HCT116 (cell line): ENCODE data around the gene ZNF592. TPM values are rescaled to one million over a fixed set of nuclear protein-coding genes. Genes with fewer than 3 reads are reported as not detected.

Experiments
- ATAC-seq: fragments of 200-7000 bp; cut with Tn5 transposase; 2 replicates; pipeline ENCODE4 v1.9.1; 2020; ENCODE audit warnings: mild to moderate bottlenecking, moderate library complexity
- BruUV-seq: library from RNA; stranded (reverse); fragments of 400-500 nt; replicated peaks from 2 replicates; lab custom pipeline; 2021; lab: Mats Ljungman, UMichigan
- CTCF ChIA-PET: fragments of 300-600 bp; sonication (Branson Sonifier 250); formaldehyde crosslinking; loops from one replicate; lab custom pipeline; 2021; ENCODE audit warnings: antibody characterized with exemption; lab: Charles Lee
- POLR2A ChIA-PET: fragments of 300-600, 350-600 bp; sonication (Branson Sonifier 250); formaldehyde crosslinking; loops from one replicate; lab custom pipeline; 2021; ENCODE audit warnings: antibody characterized with exemption; lab: Charles Lee
- RAD21 ChIA-PET, 2 experiments: fragments of 300-600 bp; sonication (Branson Sonifier 250); formaldehyde crosslinking; loops; one replicate each; lab custom pipeline; 2023; ENCODE audit warnings: low total read pairs in 2 of 2; ENCODE audit not compliant: uncharacterized antibody in 2 of 2, unreplicated experiment in 2 of 2, low non-redundant PET in 1 of 2; lab: Charles Lee
- DNase-seq: peaks from one replicate; pipeline ENCODE4 v3.0.0-alpha.2; 2010; ENCODE audit warnings: low read depth, low spot score
- H2AFZ ChIP-seq: fragments of 200-600 bp; shearing (Covaris generic), sonication (generic); 2 replicates; pipeline ENCODE4 v1.6.1; 2017; ENCODE audit warnings: low read depth, mixed run types, mixed read lengths, antibody characterized with exemption, low read length; ENCODE audit not compliant: poor library complexity, severe bottlenecking
- H3K27ac ChIP-seq: 2 replicates; pipeline ENCODE4 v1.5.1; 2012; ENCODE audit warnings: low read depth, low read length
- H3K27me3 ChIP-seq: fragments of 200-600 bp; sonication (generic); 2 replicates; pipeline ENCODE4 v1.6.1; 2016; ENCODE audit warnings: mixed run types, low read length, mixed read lengths; ENCODE audit not compliant: insufficient read depth
- H3K36me3 ChIP-seq, 2 experiments: fragments of 200-500 bp in 1 of 2; fragments of 200-600 bp in 1 of 2; sonication (Bioruptor generic) in 1 of 2; sonication (generic) in 1 of 2; 2 replicates each; pipeline versions ENCODE4 v1.5.1 to v1.6.1; 2014 to 2016; ENCODE audit warnings: low read length in 2 of 2, inconsistent platforms in 1 of 2, mixed read lengths in 1 of 2, mixed run types in 1 of 2; ENCODE audit not compliant: insufficient read depth in 2 of 2, control insufficient read depth in 1 of 2
- H3K4me1 ChIP-seq, 2 experiments: fragments of 200-600 bp in 1 of 2; sonication (generic) in 1 of 2; 2 replicates each; pipeline versions ENCODE4 v1.5.1 to v1.6.1; 2012 to 2017; ENCODE audit warnings: low read length in 2 of 2, inconsistent platforms in 1 of 2, mild to moderate bottlenecking in 1 of 2, mixed read lengths in 1 of 2, mixed run types in 1 of 2, moderate library complexity in 1 of 2; ENCODE audit not compliant: insufficient read depth in 2 of 2, control insufficient read depth in 1 of 2
- H3K4me2 ChIP-seq: fragments of 200-600 bp; sonication (generic); 2 replicates; pipeline ENCODE4 v1.6.1; 2017; ENCODE audit warnings: mixed run types, low read length, mixed read lengths
- H3K4me3 ChIP-seq, 2 experiments: fragments of 200-600 bp in 1 of 2; sonication (generic) in 1 of 2; replicated peaks in 1 of 2; 2 replicates each; pipeline ENCODE4 v1.5.1; 2011 to 2016; ENCODE audit warnings: low read length in 2 of 2, control low read depth in 1 of 2, low read depth in 1 of 2, mild to moderate bottlenecking in 1 of 2, mixed read lengths in 1 of 2, mixed run types in 1 of 2
- H3K79me2 ChIP-seq: fragments of 200-600 bp; sonication (generic); 2 replicates; pipeline ENCODE4 v1.6.1; 2017; ENCODE audit warnings: mild to moderate bottlenecking, mixed run types, low read length, moderate library complexity, mixed read lengths; ENCODE audit not compliant: insufficient read depth
- H3K9ac ChIP-seq: fragments of 200-600 bp; sonication (generic); 2 replicates; pipeline ENCODE4 v1.6.1; 2016; ENCODE audit warnings: low read length, mixed read lengths
- H3K9me2 ChIP-seq: fragments of 200-600 bp; sonication (generic), shearing (Covaris generic); 2 replicates; pipeline ENCODE4 v1.6.1; 2017; ENCODE audit warnings: mixed run types, mild to moderate bottlenecking, moderate library complexity; ENCODE audit not compliant: insufficient read depth
- H3K9me3 ChIP-seq, 2 experiments: fragments of 200-500 bp in 1 of 2; fragments of 200-600 bp in 1 of 2; sonication (Bioruptor generic) in 1 of 2; sonication (generic) in 1 of 2; 2 replicates each; pipeline ENCODE4 v1.6.1; 2014 to 2017; ENCODE audit warnings: low read length in 2 of 2, mixed read lengths in 2 of 2, inconsistent platforms in 1 of 2, low read depth in 1 of 2, mild to moderate bottlenecking in 1 of 2, mixed run types in 1 of 2, moderate library complexity in 1 of 2; ENCODE audit not compliant: control insufficient read depth in 1 of 2, insufficient read depth in 1 of 2
- H4K20me1 ChIP-seq: fragments of 200-600 bp; sonication (generic), shearing (Covaris generic); 2 replicates; pipeline ENCODE4 v1.6.1; 2017; ENCODE audit warnings: mixed run types, mild to moderate bottlenecking, moderate library complexity; ENCODE audit not compliant: insufficient read depth
- ATF3 ChIP-seq: IDR thresholded peaks from 2 replicates; pipeline ENCODE4 v1.6.1; 2012
- CBX3 ChIP-seq: IDR thresholded peaks from 2 replicates; pipeline ENCODE4 v1.6.1; 2012; ENCODE audit warnings: low read depth
- CEBPB ChIP-seq: IDR thresholded peaks from 2 replicates; pipeline ENCODE4 v1.6.1; 2012; ENCODE audit warnings: low read depth
- CTCF ChIP-seq, 3 experiments: fragments of 200-600 bp in 1 of 3; sonication (generic) in 1 of 3; IDR thresholded peaks in 2 of 3; conservative IDR thresholded peaks in 1 of 3; 2 replicates each; pipeline ENCODE4 v1.5.1; 2012 to 2017; ENCODE audit warnings: low read depth in 2 of 3, low read length in 2 of 3, antibody characterized with exemption in 1 of 3, borderline replicate concordance in 1 of 3, control low read depth in 1 of 3, mild to moderate bottlenecking in 1 of 3, mixed read lengths in 1 of 3, mixed run types in 1 of 3, moderate library complexity in 1 of 3; ENCODE audit not compliant: insufficient read depth in 1 of 3
- EGR1 ChIP-seq: IDR thresholded peaks from 2 replicates; pipeline ENCODE4 v1.6.1; 2012; ENCODE audit warnings: low read depth
- ELF1 ChIP-seq: IDR thresholded peaks from 2 replicates; pipeline ENCODE4 v1.6.1; 2012; ENCODE audit warnings: low read depth, borderline replicate concordance
- EZH2 ChIP-seq: fragments of 200-600 bp; sonication (generic); IDR thresholded peaks from 2 replicates; pipeline ENCODE4 v1.6.1; 2017; ENCODE audit warnings: antibody characterized with exemption, mixed run types
- FOSL1 ChIP-seq: IDR thresholded peaks from 2 replicates; pipeline ENCODE4 v1.6.1; 2012; ENCODE audit warnings: low read depth
- JUND ChIP-seq: IDR thresholded peaks from 2 replicates; pipeline ENCODE4 v1.6.1; 2012
- MAX ChIP-seq: IDR thresholded peaks from 2 replicates; pipeline ENCODE4 v1.6.1; 2012
- REST ChIP-seq: IDR thresholded peaks from 2 replicates; pipeline ENCODE4 v1.6.1; 2012; ENCODE audit warnings: low read depth
- SIN3A ChIP-seq: IDR thresholded peaks from 2 replicates; pipeline ENCODE4 v1.6.1; 2012; ENCODE audit warnings: low read depth
- SP1 ChIP-seq: IDR thresholded peaks from 2 replicates; pipeline ENCODE4 v1.6.1; 2012; ENCODE audit warnings: low read depth
- SRF ChIP-seq: IDR thresholded peaks from 2 replicates; pipeline ENCODE4 v1.6.1; 2012; ENCODE audit warnings: low read depth
- YY1 ChIP-seq: IDR thresholded peaks from 2 replicates; pipeline ENCODE4 v1.6.1; 2011; ENCODE audit warnings: low read length, low read depth, moderate library complexity, mild to moderate bottlenecking; ENCODE audit not compliant: insufficient replicate concordance; ENCODE audit errors: extremely low read depth
- ZFX ChIP-seq: fragments of 450-650 bp; IDR thresholded peaks from 2 replicates; pipeline ENCODE4 v1.6.1; 2017
- intact Hi-C: fragments of 100-400 bp; cut with micrococcal nuclease; formaldehyde crosslinking; loops from 2 replicates; pipeline ENCODE4 v1.10.0; 2022
- total RNA-seq: library from RNA; stranded (reverse); gene quantifications from one replicate; pipeline ENCODE4 v1.2.1, GENCODE V29; 2021; ENCODE audit not compliant: unreplicated experiment

The ZNF592 gene
- total RNA-seq, 1 experiment from 2014 or later = 26.4 TPM

GRCh38 chr15:84794162-84794547 lies 45.8 kb downstream of the ZNF592 start (continued):
- TF ChIP-seq CEBPB (no peak), ATF3 (no peak), ELF1 (no peak), SIN3A (no peak), CTCF (IDR thresholded peaks at IDR 0.05 in 2 of 3, conservative IDR thresholded peaks at IDR 0.05 in 1 of 3; ENCODE audit: borderline replicate concordance in 1 of 3, insufficient read depth in 1 of 3, low read depth in 2 of 3, low read length in 2 of 3) (no peak)

- Histone ChIP-seq H4K20me1 (no peaks in the 10 kb centered on the region), H3K79me2 (peaks cover 16% of the 10 kb centered on the region; the same call in 1 of the 2 replicates), H3K36me3 (peaks cover 17 to 36% of the 10 kb centered on the region in 2 experiments; a peak in 3 of 4 replicates), H3K9me3 (no peaks in the 10 kb centered on the region), H2AFZ (no peak overlapping the region), H3K4me2 (no peak overlapping the region), H3K4me1 (no peaks in the 10 kb centered on the region), H3K27ac (no peak overlapping the region), H3K27me3 (no peaks in the 10 kb centered on the region), H3K9ac (no peak overlapping the region), H3K4me3 (no peak overlapping the region), H3K9me2 (no peaks in the 10 kb centered on the region)
- no peak for ATAC-seq
- CTCF ChIA-PET = no interaction called here
- no peak for DNase-seq
- RAD21 ChIA-PET = no interaction called here
- TF ChIP-seq ZFX (no peak), REST (no peak), SRF (no peak), EGR1 (no peak), YY1 (no peak), SP1 (no peak), EZH2 (no peak), CEBPB (no peak), ELF1 (no peak), ATF3 (no peak), JUND (no peak), CTCF (IDR thresholded peaks at IDR 0.05 in 2 of 3, conservative IDR thresholded peaks at IDR 0.05 in 1 of 3; ENCODE audit: borderline replicate concordance in 1 of 3, insufficient read depth in 1 of 3, low read depth in 2 of 3, low read length in 2 of 3) (no peak), CBX3 (no peak), SIN3A (no peak), FOSL1 (no peak), MAX (no peak)
- intact Hi-C loops = no loop called here
- POLR2A ChIA-PET = no interaction called here
- BruUV-seq = no TSS peak
Measured at GRCh38 chr15:84795186-84795585, 46.8 kb downstream of the ZNF592 start.
